HepG2 (cell line): ENCODE results near the gene RGS19. TPM values are rescaled to one million over a fixed set of nuclear protein-coding genes. Genes with fewer than 3 reads are reported as not detected.
A peak's percentile ranks its signal among the peaks of the same experiment; 100 is the strongest.

Source experiments
- ATM ChIP-seq: fragments of 450-650 bp; IDR thresholded peaks from 2 replicates; pipeline ENCODE4 v1.7.1; 2017; ENCODE audit warnings: mild to moderate bottlenecking, borderline replicate concordance
- HOXA9 ChIP-seq: sonication (generic); formaldehyde crosslinking; IDR thresholded peaks from 2 replicates; pipeline ENCODE4 v1.8.1; 2022; ENCODE audit warnings: missing genetic modification reagents, mild to moderate bottlenecking, moderate library complexity, borderline replicate concordance
- KMT2A ChIP-seq: sonication (generic); formaldehyde crosslinking; IDR thresholded peaks from 2 replicates; pipeline ENCODE4 v1.4.0; 2020; ENCODE audit warnings: missing genetic modification reagents
- NCOA1 ChIP-seq: sonication (generic); formaldehyde crosslinking; IDR thresholded peaks from 2 replicates; pipeline ENCODE4 v1.9.0; 2021; ENCODE audit warnings: missing genetic modification reagents
- RARA ChIP-seq: IDR thresholded peaks from 2 replicates; pipeline ENCODE4 v1.6.1; 2016; ENCODE audit warnings: missing genetic modification reagents, missing compliant biosample characterization
- RBM22 ChIP-seq: fragments of 200-400 bp; formaldehyde crosslinking; optimal IDR thresholded peaks from 2 replicates; pipeline ENCODE3; 2017; ENCODE audit warnings: mild to moderate bottlenecking, low read length, moderate library complexity
- SPEN ChIP-seq: sonication (generic); formaldehyde crosslinking; IDR thresholded peaks from 2 replicates; pipeline ENCODE4 v1.5.1; 2020; ENCODE audit warnings: low read depth, mild to moderate bottlenecking, missing genetic modification reagents
- THAP11 ChIP-seq: IDR thresholded peaks from 2 replicates; pipeline ENCODE4 v1.6.1; 2016; ENCODE audit warnings: missing biosample characterization, missing genetic modification reagents
- ZNF260 ChIP-seq: sonication (generic); formaldehyde crosslinking; IDR thresholded peaks from 2 replicates; pipeline ENCODE4 v1.4.0; 2020; ENCODE audit warnings: missing genetic modification reagents, low read depth, mild to moderate bottlenecking, borderline replicate concordance
- ZNF263 ChIP-seq: sonication (generic); formaldehyde crosslinking; IDR thresholded peaks from 2 replicates; pipeline ENCODE4 v1.4.0; 2020; ENCODE audit warnings: missing genetic modification reagents
- ZNF333 ChIP-seq: sonication (generic); formaldehyde crosslinking; IDR thresholded peaks from 2 replicates; pipeline ENCODE4 v1.4.0; 2020; ENCODE audit warnings: mild to moderate bottlenecking, missing genetic modification reagents, borderline replicate concordance
- ZNF879 ChIP-seq: sonication (generic); formaldehyde crosslinking; IDR thresholded peaks from 2 replicates; pipeline ENCODE4 v1.8.1; 2023; ENCODE audit warnings: missing genetic modification reagents
- ZSCAN21 ChIP-seq: sonication (generic); formaldehyde crosslinking; IDR thresholded peaks from 2 replicates; pipeline ENCODE4 v1.8.0; 2022; ENCODE audit warnings: mild to moderate bottlenecking, missing genetic modification reagents, moderate library complexity, borderline replicate concordance
- polyA plus RNA-seq, 8 experiments: library from polyadenylated mRNA; depleted of rRNA in 3 of 8; stranded (reverse) in 7 of 8; unstranded in 1 of 8; fragments of >200 nt; fragmentation: Illumina TruSeq in 4 of 8; extraction: Trizol in 4 of 8; gene quantifications; 2 replicates each; pipeline versions ENCODE4 v1.2.1 to v1.2.3, GENCODE V29; 2011 to 2016; ENCODE audit warnings: low read depth in 4 of 8, missing spikeins in 1 of 8, mixed read lengths in 1 of 8; ENCODE audit not compliant: insufficient read depth in 1 of 8
- total RNA-seq, 5 experiments: library from RNA; depleted of rRNA; stranded (reverse); fragments of >200 nt; fragmentation: Illumina TruSeq; extraction: Trizol; gene quantifications; 2 replicates each; pipeline ENCODE4 v1.2.3, GENCODE V29; 2016; ENCODE audit warnings: low read depth in 1 of 5
- TF ChIP-seq, protein P1 (sequence below): sonication (generic); formaldehyde crosslinking; IDR thresholded peaks from 2 replicates; pipeline ENCODE4 v1.5.0; 2020; ENCODE audit warnings: mild to moderate bottlenecking, missing genetic modification reagents, borderline replicate concordance
- TF ChIP-seq, protein P2 (sequence below): sonication (generic); formaldehyde crosslinking; IDR thresholded peaks from 2 replicates; pipeline ENCODE4 v1.4.0; 2020; ENCODE audit warnings: missing genetic modification reagents

The RGS19 gene
- total and polyA plus RNA-seq, 2 of the 13 experiments (the other 11 are each of a cell fraction or from before 2014, with no cell fraction given), result 10.7 to 11.9 TPM

DNA sequence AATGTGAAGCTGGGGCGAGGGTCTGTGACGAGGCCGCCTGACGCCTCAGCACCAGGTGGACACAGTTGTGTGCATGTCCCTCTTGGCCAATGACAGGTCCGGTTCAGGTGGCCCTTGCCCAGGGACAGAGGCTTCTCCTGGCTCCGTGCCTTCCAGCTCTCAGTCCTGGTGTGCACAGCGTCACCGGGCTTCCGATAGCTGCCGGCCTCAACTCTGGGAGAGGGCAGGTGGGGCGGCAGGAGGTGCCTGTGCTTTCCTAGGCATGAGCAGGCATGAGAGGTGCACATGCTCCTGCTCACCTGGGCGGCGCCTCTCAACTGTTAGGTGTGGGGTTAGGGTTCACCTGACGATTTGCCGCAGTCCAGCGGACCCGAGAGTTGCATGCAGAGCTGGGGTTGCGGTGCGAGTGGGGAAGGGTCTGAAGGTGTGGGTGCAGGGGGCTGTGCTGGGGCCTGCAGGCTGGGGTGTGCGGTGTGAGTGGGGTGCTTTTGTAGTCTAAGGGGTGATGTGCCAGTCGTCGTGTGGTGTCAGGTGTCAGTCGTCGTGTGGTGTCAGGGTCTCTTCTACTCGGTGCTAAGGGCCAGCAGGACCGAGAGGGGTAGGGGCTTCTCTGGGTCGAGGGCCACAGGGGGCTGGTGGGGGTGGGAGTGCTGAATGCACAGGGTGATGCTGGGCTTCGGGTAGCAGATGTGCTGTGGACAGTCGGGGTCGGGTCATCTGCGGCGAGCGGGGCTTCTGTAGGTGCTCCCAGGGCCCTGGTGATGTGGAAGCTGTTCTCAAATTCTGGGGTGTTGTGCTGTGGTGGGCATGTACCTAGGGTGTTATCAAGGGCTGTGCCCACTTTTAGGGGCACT is 26.1 kb downstream of the RGS19 start (continued):
- TF ChIP-seq, protein P1, sequence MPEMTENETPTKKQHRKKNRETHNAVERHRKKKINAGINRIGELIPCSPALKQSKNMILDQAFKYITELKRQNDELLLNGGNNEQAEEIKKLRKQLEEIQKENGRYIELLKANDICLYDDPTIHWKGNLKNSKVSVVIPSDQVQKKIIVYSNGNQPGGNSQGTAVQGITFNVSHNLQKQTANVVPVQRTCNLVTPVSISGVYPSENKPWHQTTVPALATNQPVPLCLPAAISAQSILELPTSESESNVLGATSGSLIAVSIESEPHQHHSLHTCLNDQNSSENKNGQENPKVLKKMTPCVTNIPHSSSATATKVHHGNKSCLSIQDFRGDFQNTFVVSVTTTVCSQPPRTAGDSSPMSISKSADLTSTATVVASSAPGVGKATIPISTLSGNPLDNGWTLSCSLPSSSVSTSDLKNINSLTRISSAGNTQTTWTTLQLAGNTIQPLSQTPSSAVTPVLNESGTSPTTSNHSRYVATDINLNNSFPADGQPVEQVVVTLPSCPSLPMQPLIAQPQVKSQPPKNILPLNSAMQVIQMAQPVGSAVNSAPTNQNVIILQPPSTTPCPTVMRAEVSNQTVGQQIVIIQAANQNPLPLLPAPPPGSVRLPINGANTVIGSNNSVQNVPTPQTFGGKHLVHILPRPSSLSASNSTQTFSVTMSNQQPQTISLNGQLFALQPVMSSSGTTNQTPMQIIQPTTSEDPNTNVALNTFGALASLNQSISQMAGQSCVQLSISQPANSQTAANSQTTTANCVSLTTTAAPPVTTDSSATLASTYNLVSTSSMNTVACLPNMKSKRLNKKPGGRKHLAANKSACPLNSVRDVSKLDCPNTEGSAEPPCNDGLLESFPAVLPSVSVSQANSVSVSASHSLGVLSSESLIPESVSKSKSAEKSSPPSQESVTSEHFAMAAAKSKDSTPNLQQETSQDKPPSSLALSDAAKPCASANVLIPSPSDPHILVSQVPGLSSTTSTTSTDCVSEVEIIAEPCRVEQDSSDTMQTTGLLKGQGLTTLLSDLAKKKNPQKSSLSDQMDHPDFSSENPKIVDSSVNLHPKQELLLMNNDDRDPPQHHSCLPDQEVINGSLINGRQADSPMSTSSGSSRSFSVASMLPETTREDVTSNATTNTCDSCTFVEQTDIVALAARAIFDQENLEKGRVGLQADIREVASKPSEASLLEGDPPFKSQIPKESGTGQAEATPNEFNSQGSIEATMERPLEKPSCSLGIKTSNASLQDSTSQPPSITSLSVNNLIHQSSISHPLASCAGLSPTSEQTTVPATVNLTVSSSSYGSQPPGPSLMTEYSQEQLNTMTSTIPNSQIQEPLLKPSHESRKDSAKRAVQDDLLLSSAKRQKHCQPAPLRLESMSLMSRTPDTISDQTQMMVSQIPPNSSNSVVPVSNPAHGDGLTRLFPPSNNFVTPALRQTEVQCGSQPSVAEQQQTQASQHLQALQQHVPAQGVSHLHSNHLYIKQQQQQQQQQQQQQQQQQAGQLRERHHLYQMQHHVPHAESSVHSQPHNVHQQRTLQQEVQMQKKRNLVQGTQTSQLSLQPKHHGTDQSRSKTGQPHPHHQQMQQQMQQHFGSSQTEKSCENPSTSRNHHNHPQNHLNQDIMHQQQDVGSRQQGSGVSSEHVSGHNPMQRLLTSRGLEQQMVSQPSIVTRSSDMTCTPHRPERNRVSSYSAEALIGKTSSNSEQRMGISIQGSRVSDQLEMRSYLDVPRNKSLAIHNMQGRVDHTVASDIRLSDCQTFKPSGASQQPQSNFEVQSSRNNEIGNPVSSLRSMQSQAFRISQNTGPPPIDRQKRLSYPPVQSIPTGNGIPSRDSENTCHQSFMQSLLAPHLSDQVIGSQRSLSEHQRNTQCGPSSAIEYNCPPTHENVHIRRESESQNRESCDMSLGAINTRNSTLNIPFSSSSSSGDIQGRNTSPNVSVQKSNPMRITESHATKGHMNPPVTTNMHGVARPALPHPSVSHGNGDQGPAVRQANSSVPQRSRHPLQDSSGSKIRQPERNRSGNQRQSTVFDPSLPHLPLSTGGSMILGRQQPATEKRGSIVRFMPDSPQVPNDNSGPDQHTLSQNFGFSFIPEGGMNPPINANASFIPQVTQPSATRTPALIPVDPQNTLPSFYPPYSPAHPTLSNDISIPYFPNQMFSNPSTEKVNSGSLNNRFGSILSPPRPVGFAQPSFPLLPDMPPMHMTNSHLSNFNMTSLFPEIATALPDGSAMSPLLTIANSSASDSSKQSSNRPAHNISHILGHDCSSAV (CRISPR knock-in tag), result no peak
- TF ChIP-seq ZNF333 (CRISPR knock-in tag), result no peak; the same call in 1 of the 2 replicates
- TF ChIP-seq ATM, result no peak
- no peak for TF ChIP-seq NCOA1 (CRISPR knock-in tag)
- peak; percentile 92 for TF ChIP-seq ZSCAN21 (CRISPR knock-in tag)
- TF ChIP-seq SPEN (CRISPR knock-in tag), result peak; percentile 26; the same call in 1 of the 2 replicates
- peak; percentile 53 for TF ChIP-seq RARA (CRISPR knock-in tag)
- 0 out of 2 replicates have a peak, but pooled peaks have one; percentile 32 for TF ChIP-seq ZNF260
- peak; percentile 90 for TF ChIP-seq HOXA9 (CRISPR knock-in tag)
- no peak for TF ChIP-seq KMT2A (CRISPR knock-in tag)
- no peak for TF ChIP-seq RBM22
- TF ChIP-seq, protein P2, sequence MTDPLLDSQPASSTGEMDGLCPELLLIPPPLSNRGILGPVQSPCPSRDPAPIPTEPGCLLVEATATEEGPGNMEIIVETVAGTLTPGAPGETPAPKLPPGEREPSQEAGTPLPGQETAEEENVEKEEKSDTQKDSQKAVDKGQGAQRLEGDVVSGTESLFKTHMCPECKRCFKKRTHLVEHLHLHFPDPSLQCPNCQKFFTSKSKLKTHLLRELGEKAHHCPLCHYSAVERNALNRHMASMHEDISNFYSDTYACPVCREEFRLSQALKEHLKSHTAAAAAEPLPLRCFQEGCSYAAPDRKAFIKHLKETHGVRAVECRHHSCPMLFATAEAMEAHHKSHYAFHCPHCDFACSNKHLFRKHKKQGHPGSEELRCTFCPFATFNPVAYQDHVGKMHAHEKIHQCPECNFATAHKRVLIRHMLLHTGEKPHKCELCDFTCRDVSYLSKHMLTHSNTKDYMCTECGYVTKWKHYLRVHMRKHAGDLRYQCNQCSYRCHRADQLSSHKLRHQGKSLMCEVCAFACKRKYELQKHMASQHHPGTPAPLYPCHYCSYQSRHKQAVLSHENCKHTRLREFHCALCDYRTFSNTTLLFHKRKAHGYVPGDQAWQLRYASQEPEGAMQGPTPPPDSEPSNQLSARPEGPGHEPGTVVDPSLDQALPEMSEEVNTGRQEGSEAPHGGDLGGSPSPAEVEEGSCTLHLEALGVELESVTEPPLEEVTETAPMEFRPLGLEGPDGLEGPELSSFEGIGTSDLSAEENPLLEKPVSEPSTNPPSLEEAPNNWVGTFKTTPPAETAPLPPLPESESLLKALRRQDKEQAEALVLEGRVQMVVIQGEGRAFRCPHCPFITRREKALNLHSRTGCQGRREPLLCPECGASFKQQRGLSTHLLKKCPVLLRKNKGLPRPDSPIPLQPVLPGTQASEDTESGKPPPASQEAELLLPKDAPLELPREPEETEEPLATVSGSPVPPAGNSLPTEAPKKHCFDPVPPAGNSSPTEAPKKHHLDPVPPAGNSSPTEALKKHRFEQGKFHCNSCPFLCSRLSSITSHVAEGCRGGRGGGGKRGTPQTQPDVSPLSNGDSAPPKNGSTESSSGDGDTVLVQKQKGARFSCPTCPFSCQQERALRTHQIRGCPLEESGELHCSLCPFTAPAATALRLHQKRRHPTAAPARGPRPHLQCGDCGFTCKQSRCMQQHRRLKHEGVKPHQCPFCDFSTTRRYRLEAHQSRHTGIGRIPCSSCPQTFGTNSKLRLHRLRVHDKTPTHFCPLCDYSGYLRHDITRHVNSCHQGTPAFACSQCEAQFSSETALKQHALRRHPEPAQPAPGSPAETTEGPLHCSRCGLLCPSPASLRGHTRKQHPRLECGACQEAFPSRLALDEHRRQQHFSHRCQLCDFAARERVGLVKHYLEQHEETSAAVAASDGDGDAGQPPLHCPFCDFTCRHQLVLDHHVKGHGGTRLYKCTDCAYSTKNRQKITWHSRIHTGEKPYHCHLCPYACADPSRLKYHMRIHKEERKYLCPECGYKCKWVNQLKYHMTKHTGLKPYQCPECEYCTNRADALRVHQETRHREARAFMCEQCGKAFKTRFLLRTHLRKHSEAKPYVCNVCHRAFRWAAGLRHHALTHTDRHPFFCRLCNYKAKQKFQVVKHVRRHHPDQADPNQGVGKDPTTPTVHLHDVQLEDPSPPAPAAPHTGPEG, result no peak; the same call in 1 of the 2 replicates
- 0 out of 2 replicates have a peak, but pooled peaks have one; percentile 29 for TF ChIP-seq THAP11 (CRISPR knock-in tag)
- TF ChIP-seq ZNF879 (CRISPR knock-in tag), result no peak
- TF ChIP-seq ZNF263 (CRISPR knock-in tag), result no peak
